Activated CD8-positive, alpha-beta memory T cell treated with anti-CD3 and anti-CD28 coated beads for 4 hours (primary cell): Measurements from ENCODE around the gene PPM1H.
"Not testable (repeated sequence)": the region's sequence is repeated elsewhere in the genome, so short reads cannot be mapped to it uniquely, and the experiment has no call there.

Experiments
- DNase-seq, 2 donors: peaks; one replicate each; pipeline ENCODE4 v3.0.0-alpha.2; 2020; ENCODE audit warnings: low read depth in 2 of 2

Gene PPM1H

GRCh38 chr12:62737615-62738014 lies 197.3 kb downstream of the PPM1H start:
- no peak for DNase-seq

DNA sequence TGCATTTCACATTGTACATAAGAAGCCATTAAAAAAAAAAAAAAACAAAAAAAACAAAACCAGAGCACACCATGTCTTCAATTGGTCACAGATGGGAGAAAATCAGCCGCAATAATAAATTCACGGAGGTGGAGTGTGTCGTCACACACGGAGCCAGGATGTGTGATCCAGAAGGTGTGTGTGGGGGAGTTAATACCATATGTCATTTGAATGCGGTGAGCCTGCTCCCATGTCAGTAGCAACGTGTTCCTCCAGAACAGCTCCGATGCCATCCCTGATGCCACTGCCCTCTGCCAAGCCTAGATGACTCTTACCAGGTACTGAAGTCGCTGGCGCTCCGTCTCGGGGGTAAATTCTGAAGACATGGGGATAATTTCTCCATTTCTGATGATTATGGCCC lies 197.8 kb downstream of the PPM1H start:
- no peak for DNase-seq

GRCh38 chr12:62736596-62736995 lies 198.4 kb downstream of the PPM1H start:
- DNase-seq, result no peak

DNA sequence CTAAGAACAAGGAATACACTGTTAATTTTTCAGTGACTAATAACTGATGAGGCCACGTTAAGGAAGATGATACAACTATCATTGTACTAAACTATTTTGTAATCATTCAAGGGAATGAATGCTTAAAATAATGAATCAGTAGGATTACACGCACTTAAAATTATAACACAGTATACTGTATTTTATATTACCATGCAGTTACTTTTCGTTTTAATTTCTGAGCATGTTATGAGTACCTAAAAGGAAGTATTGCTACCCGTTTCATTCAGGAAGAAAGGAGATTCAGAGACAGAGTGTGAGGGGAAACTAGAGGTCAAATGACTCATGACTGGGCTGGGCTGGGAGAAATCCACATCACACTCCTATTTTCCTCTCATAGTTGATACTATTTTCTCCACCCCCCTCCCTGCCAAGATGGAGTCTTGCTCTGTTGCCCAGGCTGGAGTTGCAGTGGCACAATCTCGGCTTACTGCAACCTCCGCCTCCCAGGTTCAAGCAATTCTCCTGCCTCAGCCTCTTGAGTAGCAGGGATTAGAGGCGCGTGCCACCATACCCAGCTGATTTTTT lies 202.0 kb downstream of the PPM1H start:
- no peak for DNase-seq

GRCh38 chr12:62731055-62731820 lies 203.7 kb downstream of the PPM1H start:
- DNase-seq, result no peak

DNA sequence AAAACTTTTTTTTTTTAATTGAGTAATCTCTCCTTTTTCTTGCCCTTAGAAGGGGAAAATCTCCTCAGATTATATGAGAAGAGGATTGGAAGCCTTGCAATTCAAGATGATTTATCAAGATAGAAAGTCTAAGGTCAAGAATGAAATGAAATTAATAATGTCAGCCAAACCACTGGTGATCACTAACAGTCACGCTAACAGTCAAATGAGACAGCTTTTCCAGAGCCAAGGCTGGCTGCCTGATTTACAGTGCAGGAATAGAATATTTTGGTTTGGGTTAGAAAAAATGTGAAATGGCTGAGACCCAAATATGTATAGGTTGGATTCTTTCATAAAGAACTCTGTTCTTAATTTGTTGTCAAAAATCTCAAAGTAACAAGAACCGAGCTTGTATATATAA lies 204.3 kb downstream of the PPM1H start:
- DNase-seq, result no peak

DNA sequence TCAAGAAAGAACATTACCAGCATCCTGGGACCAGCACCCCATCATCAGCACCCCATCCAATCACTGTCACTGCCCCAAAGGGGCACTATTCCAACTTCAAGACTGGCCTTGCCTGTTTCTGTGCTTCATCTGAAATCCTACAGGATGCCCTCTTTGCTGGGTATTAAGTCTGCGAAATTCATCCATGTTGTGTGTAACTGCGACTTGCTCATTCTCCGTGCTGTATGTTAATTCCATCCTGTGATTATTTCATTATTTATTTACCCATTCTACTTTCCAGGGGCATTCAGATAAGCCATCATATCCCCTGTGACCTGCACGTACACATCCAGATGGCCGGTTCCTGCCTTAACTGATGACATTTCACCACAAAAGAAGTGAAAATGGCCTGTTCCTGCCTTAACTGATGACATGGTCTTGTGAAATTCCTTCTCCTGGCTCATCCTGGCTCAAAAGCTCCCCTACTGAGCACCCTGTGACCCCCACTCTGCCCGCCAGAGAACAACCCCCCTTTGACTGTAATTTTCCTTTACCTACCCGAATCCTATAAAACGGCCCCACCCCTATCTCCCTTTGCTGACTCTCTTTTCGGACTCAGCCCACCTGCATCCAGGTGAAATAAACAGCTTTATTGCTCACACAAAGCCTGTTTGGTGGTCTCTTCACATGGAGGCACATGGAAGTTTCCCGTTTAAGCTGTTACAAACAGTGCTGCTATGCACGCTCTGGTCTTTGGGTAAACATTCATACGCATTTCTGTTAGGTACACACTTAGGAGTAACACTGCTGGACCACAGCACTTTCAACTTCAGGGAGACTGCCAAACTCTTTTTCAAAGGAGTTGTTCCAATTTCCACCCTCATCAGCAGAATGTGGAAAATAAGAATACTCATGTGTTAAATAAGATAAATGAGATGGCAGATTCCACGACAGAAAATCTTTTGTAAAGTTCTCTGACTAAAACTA lies 205.1 kb downstream of the PPM1H start:
- not testable (repeated sequence) for DNase-seq

- no peak for DNase-seq
These were observed 206.2 kb downstream of the PPM1H start for GRCh38 chr12:62728741-62729140.

DNA sequence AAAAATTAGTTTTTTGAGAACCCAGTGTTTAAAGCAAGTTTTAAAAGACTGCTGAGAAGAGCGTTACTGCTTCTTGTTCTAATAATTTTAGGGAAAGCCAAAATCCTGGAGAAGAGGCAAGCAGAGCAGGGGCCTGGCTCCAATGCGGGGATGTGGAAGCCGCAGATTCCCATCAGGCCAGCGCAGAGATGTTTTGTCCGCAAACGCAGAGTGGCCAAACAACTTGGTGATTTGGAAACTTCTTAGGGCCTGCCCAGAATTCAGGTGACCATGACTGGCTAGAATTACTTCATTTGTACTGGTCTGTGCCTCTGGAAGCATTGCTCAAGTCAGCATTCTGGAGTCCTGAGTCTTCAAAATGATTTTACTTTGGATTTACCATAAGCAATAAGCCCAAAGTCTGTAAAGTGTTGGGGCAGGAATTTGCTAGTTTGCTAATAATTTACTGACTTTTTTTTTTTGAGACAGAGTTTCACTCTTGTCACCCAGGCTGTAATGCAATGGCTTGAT lies 208.4 kb downstream of the PPM1H start:
- DNase-seq, result no peak

DNA sequence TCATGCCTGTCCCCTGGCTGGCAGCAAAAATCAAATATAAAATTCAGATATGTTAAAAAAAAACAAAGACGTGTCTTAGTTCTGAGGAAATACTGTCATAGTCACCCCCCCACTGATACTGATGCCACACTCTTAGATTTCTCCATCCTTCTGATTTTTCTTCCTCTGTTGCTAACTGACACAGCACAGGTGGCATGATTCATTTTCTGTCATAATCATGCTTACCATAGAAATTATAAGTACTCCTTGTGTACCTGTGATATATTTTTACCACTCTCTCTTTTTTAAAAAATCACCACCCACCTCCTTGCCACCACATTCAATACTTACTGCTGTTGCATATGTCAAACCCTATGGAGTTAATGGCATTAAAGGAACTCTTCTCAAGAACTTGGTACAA lies 209.2 kb downstream of the PPM1H start:
- DNase-seq, result no peak

DNA sequence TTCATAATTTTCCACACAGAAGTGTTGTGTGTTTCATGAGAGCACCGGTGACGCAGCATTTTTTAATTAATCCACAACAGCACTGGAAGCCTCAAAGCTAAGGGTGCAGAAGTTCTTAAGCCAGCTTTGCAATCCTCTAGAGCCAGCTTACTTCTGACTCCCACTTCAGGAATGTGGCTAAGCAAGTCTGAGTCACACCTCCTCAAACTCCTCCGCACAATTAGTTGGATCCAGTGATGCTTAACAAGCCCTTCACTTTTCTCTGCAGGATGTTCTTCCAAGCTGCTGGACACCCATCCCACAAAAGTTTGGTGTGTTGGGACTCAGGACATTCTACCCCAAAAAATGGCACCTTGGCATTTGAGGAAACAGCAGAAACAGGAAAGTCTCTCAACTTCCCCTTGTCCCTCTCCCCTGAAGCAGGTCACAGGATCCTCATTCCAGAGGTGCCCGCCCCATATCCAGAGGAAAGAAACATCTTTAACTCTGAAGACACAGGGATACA lies 210.0 kb downstream of the PPM1H start:
- DNase-seq, result no peak

DNA sequence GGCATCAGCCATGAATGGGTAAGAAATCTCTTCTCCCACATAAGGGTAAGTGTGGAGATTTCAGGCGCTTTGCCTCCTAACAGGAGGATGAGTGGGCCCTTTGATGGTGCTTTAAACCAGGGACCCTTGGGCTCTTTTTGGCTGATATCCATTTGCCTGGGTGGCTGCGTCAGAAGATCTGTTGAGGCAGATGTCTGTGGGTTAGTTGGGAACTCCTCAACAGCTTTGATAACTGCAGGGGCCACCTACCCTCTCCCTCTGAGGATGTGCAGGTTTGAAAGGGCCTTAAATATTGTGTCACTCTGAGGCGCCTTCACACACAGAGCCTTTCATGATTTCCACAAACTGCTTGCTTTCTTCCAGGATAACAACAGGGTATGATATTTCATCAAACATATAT lies 210.7 kb downstream of the PPM1H start:
- no peak for DNase-seq

- DNase-seq, result no peak
These were observed 211.8 kb downstream of the PPM1H start for GRCh38 chr12:62722971-62723680.

- no peak for DNase-seq
These were observed 214.2 kb downstream of the PPM1H start for GRCh38 chr12:62720661-62721330.

GRCh38 chr12:62720025-62720424 lies 214.9 kb downstream of the PPM1H start:
- DNase-seq, result no peak

- DNase-seq, result no peak
These were observed 216.1 kb downstream of the PPM1H start for GRCh38 chr12:62718762-62719426.

GRCh38 chr12:62717643-62718042 lies 217.3 kb downstream of the PPM1H start:
- DNase-seq, result no peak

- DNase-seq, result no peak
These were observed 218.0 kb downstream of the PPM1H start for GRCh38 chr12:62716866-62717525.

- DNase-seq, result no peak
These were observed 218.9 kb downstream of the PPM1H start for GRCh38 chr12:62716037-62716436.
